DND-41 (cell line): Measurements from ENCODE around the gene ADAD1.

Experiments
- CTCF ChIP-seq: IDR thresholded peaks from 2 replicates; pipeline ENCODE4 v1.5.1; 2012; ENCODE audit warnings: borderline replicate concordance, low read length, moderate library complexity, mild to moderate bottlenecking; ENCODE audit not compliant: poor library complexity, severe bottlenecking; ENCODE audit errors: extremely low read depth
- EZH2 ChIP-seq: IDR thresholded peaks from 3 replicates; pipeline ENCODE4 v1.6.1; 2012; ENCODE audit warnings: borderline replicate concordance, low read depth, mild to moderate bottlenecking, moderate library complexity, low read length, inconsistent platforms; ENCODE audit not compliant: severe bottlenecking

GRCh38 chr4:122453384-122453995 is 74.7 kb downstream of the ADAD1 start:
- no peak for TF ChIP-seq CTCF
- TF ChIP-seq EZH2: no peak
